Occipital lobe (tissue), 2 donors: Measurements from ENCODE around the gene DPP6. TPM values are rescaled to one million over a fixed set of nuclear protein-coding genes. Genes with fewer than 3 reads are reported as not detected.

Experiments used
- DNase-seq: peaks from one replicate; lab custom pipeline; 2025; lab: John Stamatoyannopoulos, UW
- total RNA-seq: library from RNA; depleted of rRNA; stranded (reverse); fragments of >200 nt; gene quantifications from one replicate; pipeline ENCODE4 v1.2.3, GENCODE V29; 2014

DPP6 gene
- total RNA-seq, 1 donor from 2014 or later, result 36.7 TPM

GRCh38 chr7:154795437-154795836 lies 743.2 kb downstream of the DPP6 start:
- DNase-seq, result peak; percentile 44

DNA sequence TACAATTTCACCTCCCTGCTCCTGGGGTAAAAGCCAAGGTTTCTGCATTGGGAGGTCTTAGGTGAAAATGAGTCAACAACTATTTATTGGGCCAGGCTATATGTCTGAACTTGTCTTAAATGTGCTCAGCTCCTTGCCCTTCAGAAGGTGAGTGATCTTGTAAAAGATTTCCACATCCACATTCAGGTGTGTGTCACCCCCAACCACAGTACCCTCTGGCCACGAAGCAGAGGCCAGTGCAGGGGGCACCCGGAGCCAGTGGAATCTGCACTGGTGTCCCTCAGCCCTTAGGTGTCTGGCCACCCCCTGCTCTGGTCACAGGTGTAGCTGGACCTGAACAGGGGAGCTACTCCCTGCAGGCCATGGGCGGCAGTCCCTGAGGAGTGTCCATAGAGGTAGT lies 752.3 kb downstream of the DPP6 start:
- DNase-seq, result no peak

DNA sequence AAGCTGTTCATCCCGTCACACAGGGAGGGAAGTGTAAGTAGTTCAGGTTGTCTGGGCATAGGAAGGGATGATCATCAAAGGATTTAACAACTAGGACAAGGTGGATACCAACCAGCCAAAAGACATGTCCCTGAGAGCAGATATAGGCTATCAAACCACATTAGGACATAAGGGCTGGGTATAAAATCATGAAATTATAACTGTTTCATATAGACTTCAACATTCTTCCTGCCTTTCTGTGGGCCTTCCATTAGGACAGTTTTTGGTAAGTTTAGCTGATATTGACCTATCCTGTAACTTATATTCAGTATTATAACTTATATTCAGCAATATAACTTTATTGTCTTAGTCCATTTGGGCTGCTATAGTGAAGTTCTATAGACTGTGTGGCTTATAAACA lies 759.8 kb downstream of the DPP6 start:
- no peak for DNase-seq

GRCh38 chr7:154817224-154817896 lies 765.2 kb downstream of the DPP6 start:
- no peak for DNase-seq

GRCh38 chr7:154827007-154827406 lies 774.8 kb downstream of the DPP6 start:
- no peak for DNase-seq

DNA sequence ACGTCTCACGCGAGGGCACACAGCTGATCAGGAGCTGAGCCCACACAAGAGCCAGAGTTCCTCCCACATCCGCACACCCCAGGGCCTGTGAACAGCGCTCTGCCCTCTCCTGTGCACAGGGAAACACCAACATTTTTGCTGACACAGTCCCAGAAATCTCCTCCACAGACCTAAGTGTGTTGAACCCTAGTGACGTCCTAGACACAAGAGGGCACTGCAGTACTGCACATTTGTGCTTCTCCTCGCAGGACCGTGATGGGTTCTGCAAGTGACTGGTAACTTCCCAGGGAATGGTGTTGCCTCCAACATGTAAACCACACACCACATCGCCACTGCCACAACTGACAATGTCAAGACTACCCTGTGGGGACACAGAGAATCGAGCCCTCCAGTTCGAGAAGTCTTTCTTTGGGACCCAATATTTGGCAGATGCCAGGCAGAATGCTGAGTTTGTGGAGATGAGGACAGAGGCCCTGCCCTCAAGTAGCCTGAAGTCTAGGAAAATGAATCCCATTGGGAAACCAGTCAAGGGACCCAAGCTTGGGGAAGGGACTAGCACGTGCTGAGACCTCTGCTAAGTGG lies 780.5 kb downstream of the DPP6 start:
- DNase-seq, result no peak

GRCh38 chr7:154836021-154836448 lies 783.8 kb downstream of the DPP6 start:
- no peak for DNase-seq

DNA sequence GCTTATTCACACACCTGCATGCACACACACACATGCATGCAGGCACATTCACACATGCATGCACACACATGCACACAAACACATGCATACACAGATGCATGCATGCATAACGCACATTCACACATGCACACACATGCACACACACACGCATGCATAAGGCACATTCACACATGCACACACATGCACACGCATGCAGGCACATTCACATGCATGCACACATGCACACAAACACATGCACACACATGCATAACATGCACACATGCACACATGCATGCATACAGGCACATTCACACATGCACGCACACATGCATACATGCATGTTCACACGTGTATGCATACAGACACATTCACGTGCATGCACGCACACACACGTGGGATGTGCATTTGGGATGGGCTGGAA lies 784.9 kb downstream of the DPP6 start:
- DNase-seq, result no peak

GRCh38 chr7:154837622-154838021 lies 785.4 kb downstream of the DPP6 start:
- no peak for DNase-seq

GRCh38 chr7:154840086-154840485 lies 787.9 kb downstream of the DPP6 start:
- no peak for DNase-seq

DNA sequence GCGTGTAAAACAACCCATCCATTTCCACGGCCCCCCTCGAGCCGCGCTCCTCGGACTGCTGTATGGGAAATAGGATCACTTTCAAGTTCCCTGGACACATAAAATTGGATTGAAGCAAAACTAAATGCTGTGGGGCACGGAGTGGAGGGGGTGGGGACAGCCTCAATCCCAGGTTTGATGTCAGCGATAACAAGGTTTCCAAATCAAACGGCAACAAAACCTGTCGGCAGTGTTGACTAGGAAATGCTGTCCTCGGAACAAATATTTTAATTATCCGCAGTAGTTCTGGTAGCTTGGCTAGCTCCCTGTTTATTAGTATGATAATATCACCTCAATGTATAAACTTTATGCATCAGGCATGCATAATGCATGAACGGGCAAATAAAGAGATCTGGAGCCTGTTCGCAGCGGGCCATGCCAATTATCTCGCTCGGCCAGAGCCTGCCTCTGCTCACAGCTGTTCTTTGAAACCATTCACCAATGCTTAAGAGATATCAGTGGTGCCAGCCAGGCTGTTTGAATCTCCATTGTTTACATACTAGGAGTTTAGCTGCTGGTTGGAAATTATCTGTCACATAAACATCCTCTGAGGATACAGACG lies 789.6 kb downstream of the DPP6 start:
- DNase-seq, result no peak

- no peak for DNase-seq
Observed at GRCh38 chr7:154842591-154842990, 790.4 kb downstream of the DPP6 start.

DNA sequence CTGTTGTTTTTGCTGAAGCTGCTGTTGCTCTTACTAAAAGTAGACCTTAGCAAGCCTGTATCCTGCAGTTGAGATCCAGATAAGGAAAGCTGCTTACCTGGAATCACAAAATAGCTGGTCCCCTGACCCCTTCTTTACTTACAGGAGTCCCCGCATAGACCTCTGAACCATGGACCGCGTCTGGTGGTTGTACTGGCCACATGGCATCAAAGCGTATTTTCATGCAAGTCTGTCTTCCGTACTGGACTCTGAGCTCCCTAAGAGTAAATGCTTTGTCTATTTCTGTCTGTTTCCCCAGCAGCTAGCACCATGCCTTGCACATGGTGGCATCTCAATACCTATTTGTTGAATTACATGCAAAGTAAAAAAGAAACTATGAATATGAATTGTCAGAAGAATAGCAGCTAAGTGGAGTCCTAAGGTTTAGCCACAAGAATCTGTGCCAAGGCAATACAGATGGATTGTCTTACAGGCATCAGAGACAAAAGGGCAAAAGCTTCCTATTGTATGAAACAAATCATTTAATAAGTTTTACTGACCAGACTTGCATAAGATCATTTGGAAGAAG lies 791.6 kb downstream of the DPP6 start:
- no peak for DNase-seq

DNA sequence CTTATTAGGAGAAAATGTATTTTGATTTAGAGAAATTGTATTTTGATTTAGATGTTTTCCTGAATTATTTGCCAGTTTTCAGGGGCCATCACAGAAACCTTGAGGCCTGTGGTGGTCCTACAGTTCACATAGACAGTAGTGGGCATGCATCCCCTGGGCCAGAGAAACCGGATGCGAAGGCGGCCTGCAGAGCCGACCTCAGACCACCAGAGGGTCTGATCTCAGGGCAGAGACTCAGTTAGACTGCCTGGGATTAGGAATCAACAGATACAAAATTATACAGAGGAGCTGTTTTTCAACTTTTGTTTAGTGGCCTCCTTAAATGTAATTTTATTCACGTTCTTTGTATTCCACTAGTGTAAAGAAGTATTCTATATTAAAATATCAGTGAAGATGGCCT lies 792.3 kb downstream of the DPP6 start:
- DNase-seq, result no peak

DNA sequence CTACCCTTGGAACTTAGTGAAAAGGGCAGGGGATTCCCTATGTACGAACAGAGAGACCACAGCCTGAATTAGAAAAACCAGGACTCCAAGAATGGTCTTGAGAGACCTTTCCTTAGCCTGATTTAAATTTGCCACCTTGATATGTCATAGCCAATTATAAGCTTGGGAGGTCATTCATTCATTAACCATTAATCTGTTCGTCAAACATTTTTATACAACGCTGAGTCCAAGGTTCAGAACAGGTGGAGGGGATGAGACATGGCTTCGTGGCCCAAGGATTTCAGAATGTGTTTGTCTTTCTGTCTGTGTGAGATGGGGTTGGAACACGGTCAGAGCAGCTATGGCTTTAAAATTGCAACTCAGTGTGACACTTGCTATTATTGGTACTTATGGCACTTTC lies 792.8 kb downstream of the DPP6 start:
- DNase-seq, result no peak

GRCh38 chr7:154848464-154848863 lies 796.3 kb downstream of the DPP6 start:
- DNase-seq, result no peak

- DNase-seq, result no peak
Observed at GRCh38 chr7:154852205-154852604, 800.0 kb downstream of the DPP6 start.

- no peak for DNase-seq
Observed at GRCh38 chr7:154853063-154853726, 801.0 kb downstream of the DPP6 start.

DNA sequence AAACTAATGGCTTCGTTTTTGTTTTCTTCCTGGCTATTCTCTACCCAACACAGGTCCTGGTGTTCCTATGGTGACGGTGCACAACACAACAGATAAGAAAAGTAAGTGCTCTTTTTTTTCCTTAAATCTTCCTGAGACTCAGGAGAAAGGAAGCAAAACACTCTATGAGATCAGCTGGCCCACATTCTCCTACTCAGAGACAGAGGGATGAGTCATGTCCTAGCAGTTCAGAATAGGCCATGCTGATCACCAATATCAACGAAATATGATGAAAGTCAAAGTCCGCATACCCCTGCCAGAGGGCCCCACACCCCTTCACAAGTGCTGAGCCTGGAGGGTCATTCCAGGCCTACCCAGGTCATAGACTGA lies 801.5 kb downstream of the DPP6 start:
- no peak for DNase-seq

DNA sequence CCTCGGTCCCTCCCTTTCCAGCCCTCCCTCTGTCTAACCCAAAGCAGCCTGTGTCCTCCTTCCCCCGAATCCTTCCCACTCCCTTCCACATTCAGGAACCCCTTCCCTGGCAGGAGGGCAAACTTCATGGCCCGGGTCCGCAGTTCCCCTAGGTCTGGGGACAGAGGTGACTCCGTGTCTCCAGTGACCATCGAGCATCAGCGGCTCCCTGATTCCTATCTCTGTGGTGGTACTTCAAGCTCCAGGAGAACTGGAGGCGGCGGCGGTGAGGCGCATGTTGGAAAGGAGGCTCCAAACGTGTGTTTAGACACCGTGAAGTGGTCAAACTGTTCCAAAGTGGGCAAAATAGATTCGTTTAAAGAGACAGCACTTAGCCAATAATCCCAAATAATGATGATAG lies 802.6 kb downstream of the DPP6 start:
- no peak for DNase-seq

GRCh38 chr7:154855366-154855765 lies 803.2 kb downstream of the DPP6 start:
- no peak for DNase-seq

DNA sequence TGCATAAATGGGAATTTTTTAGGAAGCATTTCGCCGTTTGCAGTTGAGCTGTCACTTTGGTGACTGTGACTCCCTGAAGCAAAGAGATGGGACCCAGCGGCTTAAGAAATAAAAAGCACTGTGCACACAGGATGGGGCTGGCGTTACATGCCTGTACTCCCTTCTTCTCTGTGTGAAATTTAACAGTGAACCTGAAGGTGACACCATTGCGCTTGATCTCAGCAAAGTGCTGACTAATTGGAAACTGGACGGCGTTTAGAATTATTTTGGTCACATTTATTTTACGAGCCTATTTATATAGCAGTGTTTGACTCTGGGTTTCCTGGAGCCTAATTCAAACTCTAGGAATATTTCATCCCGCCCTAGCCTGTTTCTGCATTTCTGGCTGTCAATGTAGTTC lies 804.5 kb downstream of the DPP6 start:
- no peak for DNase-seq
